Smooth muscle cell (in vitro differentiated cells): ENCODE results near the gene MTCL1. TPM values are rescaled to one million over a fixed set of nuclear protein-coding genes. Genes with fewer than 3 reads are reported as not detected.

ENCODE experiments used
- DNase-seq: peaks from one replicate; lab custom pipeline; 2025; ENCODE audit not compliant: unreplicated experiment; lab: John Stamatoyannopoulos, UW
- H2AFZ ChIP-seq: fragments of 200-600 bp; sonication (generic); 2 replicates; pipeline ENCODE4 v1.6.0; 2016; ENCODE audit warnings: antibody characterized with exemption, low read depth, mild to moderate bottlenecking
- H3F3A ChIP-seq: fragments of 200-600 bp; sonication (generic); 2 replicates; pipeline ENCODE4 v1.6.0; 2017; ENCODE audit warnings: antibody characterized with exemption, low read depth
- H3K27ac ChIP-seq: fragments of 200-600 bp; sonication (generic); 2 replicates; pipeline ENCODE4 v1.5.1; 2016; ENCODE audit warnings: low read depth, mild to moderate bottlenecking
- H3K27me3 ChIP-seq: fragments of 200-600 bp; sonication (generic); 2 replicates; pipeline ENCODE4 v1.6.1; 2016; ENCODE audit warnings: low read depth, mild to moderate bottlenecking
- H3K36me3 ChIP-seq: fragments of 200-600 bp; sonication (generic); 2 replicates; pipeline ENCODE4 v1.5.1; 2016; ENCODE audit warnings: low read depth
- H3K4me1 ChIP-seq: fragments of 200-600 bp; sonication (generic); 2 replicates; pipeline ENCODE4 v1.5.1; 2016; ENCODE audit warnings: low read depth
- H3K4me2 ChIP-seq: fragments of 200-600 bp; sonication (generic); 2 replicates; pipeline ENCODE4 v1.6.0; 2016; ENCODE audit warnings: mild to moderate bottlenecking
- H3K4me3 ChIP-seq: fragments of 200-600 bp; sonication (generic); 2 replicates; pipeline ENCODE4 v1.5.1; 2016; ENCODE audit warnings: mild to moderate bottlenecking
- H3K79me2 ChIP-seq: fragments of 200-600 bp; sonication (generic); 2 replicates; pipeline ENCODE4 v1.6.0; 2016; ENCODE audit warnings: low read depth, mild to moderate bottlenecking
- H3K9ac ChIP-seq: fragments of 200-600 bp; sonication (generic); 2 replicates; pipeline ENCODE4 v1.6.0; 2016; ENCODE audit warnings: low read depth
- H3K9me3 ChIP-seq: fragments of 200-600 bp; sonication (generic); replicated peaks from 2 replicates; pipeline ENCODE4 v1.5.1; 2016; ENCODE audit warnings: low read depth
- H4K20me1 ChIP-seq: fragments of 200-600 bp; sonication (generic); 2 replicates; pipeline ENCODE4 v1.6.0; 2016; ENCODE audit warnings: low read depth
- CTCF ChIP-seq: fragments of 200-600 bp; sonication (generic); IDR thresholded peaks from 2 replicates; pipeline ENCODE4 v1.5.1; 2017; ENCODE audit warnings: borderline replicate concordance, mild to moderate bottlenecking, antibody characterized with exemption; ENCODE audit not compliant: insufficient read depth, poor library complexity, severe bottlenecking
- WGBS: methylation state at CpG from one replicate; pipeline ENCODE4 v1.1.7; 2016; ENCODE audit warnings: low lambda C conversion rate; 5-methylcytosine and 5-hydroxymethylcytosine counted together
- polyA plus RNA-seq: library from polyadenylated mRNA; unstranded; fragments of >200 nt; fragmentation: Nextera tagmentation; extraction: Ambion mirVana; gene quantifications from 2 replicates; pipeline ENCODE4 v1.2.1, GENCODE V29; 2016
- total RNA-seq: library from RNA; depleted of rRNA; stranded (reverse); fragments of >200 nt; gene quantifications from 2 replicates; pipeline ENCODE4 v1.2.3, GENCODE V29; 2014

Gene MTCL1
- total and polyA plus RNA-seq, 2 experiments from 2014 or later, result 5.5 to 15.2 TPM

GRCh38 chr18:8742387-8743361 is 37.3 kb downstream of the MTCL1 start:
- peaks cover under 1% of the 10 kb centered on the region for H3K4me1 ChIP-seq
- H2AFZ ChIP-seq, result no peak overlapping the region
- no peak for DNase-seq
- H3K27ac ChIP-seq, result no peak overlapping the region
- H3F3A ChIP-seq, result no peaks in the 10 kb centered on the region
- TF ChIP-seq CTCF, result no peak
- WGBS, result 89% methylated on average over 6 of the region's 6 CpGs
- no peak overlapping the region for H3K9ac ChIP-seq
- no peaks in the 10 kb centered on the region for H3K27me3 ChIP-seq
- H4K20me1 ChIP-seq, result no peaks in the 10 kb centered on the region
- no peak overlapping the region for H3K4me3 ChIP-seq
- H3K36me3 ChIP-seq, result no peaks in the 10 kb centered on the region
- H3K79me2 ChIP-seq, result no peaks in the 10 kb centered on the region
- no peaks in the 10 kb centered on the region for H3K9me3 ChIP-seq
- H3K4me2 ChIP-seq, result no peak overlapping the region

GRCh38 chr18:8744038-8744437 is 38.7 kb downstream of the MTCL1 start:
- TF ChIP-seq CTCF, result no peak
- Histone ChIP-seq H3K9ac (no peak overlapping the region), H3K27ac (peak overlapping the region; percentile 23), H3K4me3 (no peak overlapping the region), H3F3A (no peaks in the 10 kb centered on the region), H3K4me2 (no peak overlapping the region), H3K27me3 (no peaks in the 10 kb centered on the region), H2AFZ (no peak overlapping the region), H4K20me1 (no peaks in the 10 kb centered on the region), H3K4me1 (peaks cover 3% of the 10 kb centered on the region), H3K9me3 (no peaks in the 10 kb centered on the region), H3K36me3 (no peaks in the 10 kb centered on the region), H3K79me2 (no peaks in the 10 kb centered on the region)
- WGBS, result 95% methylated on average over 7 of the region's 7 CpGs
- no peak for DNase-seq

GRCh38 chr18:8744656-8745055 is 39.3 kb downstream of the MTCL1 start:
- Histone ChIP-seq H2AFZ (no peak overlapping the region), H3K27ac (peak overlapping the region; percentile 23), H3K4me3 (no peak overlapping the region), H3K4me1 (peaks cover 3% of the 10 kb centered on the region), H3K9ac (no peak overlapping the region), H3K27me3 (no peaks in the 10 kb centered on the region), H3K36me3 (no peaks in the 10 kb centered on the region), H3K79me2 (no peaks in the 10 kb centered on the region), H4K20me1 (no peaks in the 10 kb centered on the region), H3K4me2 (no peak overlapping the region), H3K9me3 (no peaks in the 10 kb centered on the region), H3F3A (no peaks in the 10 kb centered on the region)
- no peak for TF ChIP-seq CTCF
- 71% methylated on average over 4 of the region's 4 CpGs for WGBS
- DNase-seq, result no peak
